Fibroblast of pulmonary artery (primary cell): ENCODE results near the gene GTF2A2.

Source experiments
- DNase-seq: peaks from one replicate; pipeline ENCODE4 v3.0.0-alpha.2; 2010; ENCODE audit warnings: low read depth
- H3K4me3 ChIP-seq: replicated peaks from 2 replicates; pipeline ENCODE4 v1.5.1; 2011; ENCODE audit warnings: low read depth, mild to moderate bottlenecking, control low read depth, low read length, moderate library complexity
- CTCF ChIP-seq: IDR thresholded peaks from 2 replicates; pipeline ENCODE4 v1.5.1; 2011; ENCODE audit warnings: mild to moderate bottlenecking, control low read depth, low read length, inconsistent platforms; ENCODE audit errors: missing control alignments

Gene GTF2A2

DNA sequence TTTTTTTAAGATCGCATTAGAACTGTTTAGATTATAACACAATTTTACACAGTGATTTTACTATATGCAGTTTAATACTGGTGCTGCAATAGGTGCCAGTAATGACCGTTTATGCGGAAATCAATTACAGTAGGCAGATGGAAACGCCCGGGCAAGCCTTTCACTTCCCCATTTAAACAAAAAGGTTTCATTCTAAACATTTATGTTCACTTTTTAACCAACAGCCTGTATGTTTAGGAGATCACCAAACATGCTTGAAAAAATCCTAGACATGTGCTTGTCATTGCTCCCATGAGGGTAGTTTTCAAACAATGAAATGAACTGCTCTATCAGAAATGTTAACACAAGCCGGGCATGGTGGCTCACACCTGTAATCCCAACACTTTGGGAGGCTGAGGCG is 29.1 kb upstream of the GTF2A2 start:
- H3K4me3 ChIP-seq: peak overlapping the region; percentile 15
- DNase-seq: no peak
- TF ChIP-seq CTCF: no peak

DNA sequence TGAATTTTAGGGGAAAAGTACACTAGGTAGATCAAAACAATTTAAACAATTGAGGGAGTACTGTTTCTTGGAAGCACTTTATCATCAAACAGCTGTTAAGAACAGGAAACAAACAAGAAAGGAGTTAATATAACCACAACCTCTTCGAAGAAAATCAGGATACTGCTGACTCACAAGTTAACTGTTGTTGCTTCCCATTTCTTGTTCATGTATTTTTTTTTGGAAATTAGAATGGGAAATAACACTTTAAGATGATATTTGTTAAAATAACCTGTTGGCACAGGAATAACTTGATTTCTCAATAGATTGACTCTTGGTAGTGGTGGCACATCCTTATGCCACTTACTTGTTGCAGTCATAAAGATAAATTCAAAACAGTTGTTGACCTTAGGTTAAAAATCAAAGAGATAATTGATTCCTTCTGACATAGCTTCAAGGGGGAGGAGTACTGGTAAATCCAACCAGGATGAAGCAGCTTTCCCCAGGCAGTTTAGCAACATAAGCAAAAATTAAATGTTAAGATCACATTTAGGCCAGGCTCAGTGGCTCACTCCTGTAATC is 28.5 kb upstream of the GTF2A2 start:
- peak overlapping the region; percentile 15 for H3K4me3 ChIP-seq
- DNase-seq: peak; percentile 75
- no peak for TF ChIP-seq CTCF

DNA sequence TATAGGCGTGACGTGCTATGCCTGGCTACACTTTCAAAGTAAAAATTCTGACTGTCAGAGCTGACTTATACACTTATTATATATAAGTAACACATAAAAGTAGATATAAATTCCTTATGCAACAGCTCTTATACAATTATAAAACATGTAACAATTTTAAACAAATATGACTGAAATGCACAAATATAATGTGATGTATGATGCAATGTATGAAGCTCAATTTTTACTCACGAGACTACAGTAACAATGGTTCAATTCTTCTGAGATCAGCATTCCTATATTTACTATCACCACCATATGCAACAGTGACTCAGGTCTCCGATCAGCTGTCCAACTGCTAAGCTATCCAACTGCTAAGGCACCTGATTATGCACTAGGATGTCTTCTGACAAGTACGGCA is 23.6 kb upstream of the GTF2A2 start:
- no peak for DNase-seq
- TF ChIP-seq CTCF: no peak
- H3K4me3 ChIP-seq: no peak overlapping the region

- H3K4me3 ChIP-seq: no peak overlapping the region
- no peak for DNase-seq
- TF ChIP-seq CTCF: no peak
These were observed 23.0 kb upstream of the GTF2A2 start for GRCh38 chr15:59680346-59680745.

- TF ChIP-seq CTCF: no peak
- DNase-seq: peak; percentile 77
- H3K4me3 ChIP-seq: no peak overlapping the region
These were observed 21.3 kb upstream of the GTF2A2 start for GRCh38 chr15:59678620-59679019.

DNA sequence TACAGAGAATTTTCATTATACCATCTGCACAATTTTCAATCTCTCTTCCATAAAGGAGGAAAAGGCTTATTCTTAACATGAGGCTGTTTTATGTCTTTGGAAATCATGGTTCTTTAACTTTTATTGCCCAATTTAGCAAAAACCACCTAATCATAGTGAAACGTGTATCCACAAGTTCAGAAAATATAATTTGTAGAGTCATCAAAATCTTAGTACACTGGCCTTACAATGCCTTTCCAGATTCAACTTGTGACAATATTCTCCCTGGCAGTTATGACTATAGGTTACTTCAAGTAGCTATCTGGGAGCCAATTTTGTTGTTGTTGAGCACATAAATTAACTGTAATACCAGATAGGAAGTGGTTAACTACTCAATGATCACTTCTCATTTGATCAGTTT is 20.9 kb upstream of the GTF2A2 start:
- no peak for DNase-seq
- H3K4me3 ChIP-seq: no peak overlapping the region
- no peak for TF ChIP-seq CTCF

DNA sequence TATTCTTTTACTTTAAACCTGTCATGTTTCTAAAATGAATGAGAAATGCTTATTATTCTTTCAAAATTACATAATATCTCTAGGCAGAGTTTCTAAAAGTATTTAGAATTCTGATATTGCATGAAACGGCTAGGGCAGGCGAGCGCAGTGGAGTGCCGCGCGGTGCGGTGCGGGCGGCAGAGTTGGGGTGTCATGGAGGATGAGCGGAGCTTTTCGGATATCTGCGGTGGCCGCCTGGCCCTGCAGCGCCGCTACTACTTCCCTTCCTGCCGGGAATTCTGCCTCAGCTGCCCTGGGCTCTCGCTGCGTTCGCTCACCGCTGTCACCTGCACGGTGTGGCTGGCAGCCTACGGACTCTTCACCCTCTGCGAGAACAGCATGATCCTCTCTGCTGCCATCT is 19.2 kb upstream of the GTF2A2 start:
- TF ChIP-seq CTCF: no peak
- no peak for DNase-seq
- no peak overlapping the region for H3K4me3 ChIP-seq
